HG03460 (cell line): ENCODE data around the gene TGFBR2.
A peak's percentile ranks its signal among the peaks of the same experiment; 100 is the strongest.
"Not testable (repeated sequence)": the region's sequence is repeated elsewhere in the genome, so short reads cannot be mapped to it uniquely, and the experiment has no call there.

ENCODE experiments used
- ATAC-seq: cut with Tn5 transposase; IDR thresholded peaks from one replicate; pipeline ENCODE4 v1.9.1; 2021; ENCODE audit not compliant: unreplicated experiment

Gene TGFBR2

GRCh38 chr3:30654269-30654668 is 47.9 kb downstream of the TGFBR2 start:
- no peak for ATAC-seq

GRCh38 chr3:30655187-30655812 is 48.9 kb downstream of the TGFBR2 start:
- peak; percentile 21 for ATAC-seq

- no peak for ATAC-seq
Observed at GRCh38 chr3:30656624-30657141, 50.3 kb downstream of the TGFBR2 start.

GRCh38 chr3:30657914-30658313 is 51.5 kb downstream of the TGFBR2 start:
- peak; percentile 22 for ATAC-seq

GRCh38 chr3:30658328-30659052 is 52.1 kb downstream of the TGFBR2 start:
- peak; percentile 92 for ATAC-seq

GRCh38 chr3:30659270-30660130 is 53.1 kb downstream of the TGFBR2 start:
- no peak for ATAC-seq

- no peak for ATAC-seq
Observed at GRCh38 chr3:30660136-30660535, 53.7 kb downstream of the TGFBR2 start.

GRCh38 chr3:30660656-30661055 is 54.3 kb downstream of the TGFBR2 start:
- no peak for ATAC-seq

GRCh38 chr3:30661098-30661873 is 54.9 kb downstream of the TGFBR2 start:
- no peak for ATAC-seq

- no peak for ATAC-seq
Observed at GRCh38 chr3:30662836-30663235, 56.4 kb downstream of the TGFBR2 start.

GRCh38 chr3:30663533-30664241 is 57.3 kb downstream of the TGFBR2 start:
- ATAC-seq, result no peak

GRCh38 chr3:30664459-30664858 is 58.1 kb downstream of the TGFBR2 start:
- no peak for ATAC-seq

GRCh38 chr3:30664884-30665283 is 58.5 kb downstream of the TGFBR2 start:
- no peak for ATAC-seq

GRCh38 chr3:30665539-30665938 is 59.1 kb downstream of the TGFBR2 start:
- no peak for ATAC-seq

GRCh38 chr3:30666572-30667279 is 60.3 kb downstream of the TGFBR2 start:
- ATAC-seq, result no peak

GRCh38 chr3:30667280-30667651 is 60.9 kb downstream of the TGFBR2 start:
- no peak for ATAC-seq

- ATAC-seq, result no peak
Observed at GRCh38 chr3:30668051-30668609, 61.7 kb downstream of the TGFBR2 start.

GRCh38 chr3:30669360-30669934 is 63.0 kb downstream of the TGFBR2 start:
- not testable (repeated sequence) for ATAC-seq

- ATAC-seq, result no peak
Observed at GRCh38 chr3:30670292-30670691, 63.9 kb downstream of the TGFBR2 start.
